GM18868 (cell line): ENCODE measurements around the gene PTPN12.
A peak's percentile ranks its signal among the peaks of the same experiment; 100 is the strongest.
"Not testable (repeated sequence)": the region's sequence is repeated elsewhere in the genome, so short reads cannot be mapped to it uniquely, and the experiment has no call there.

Experiments
- ATAC-seq: cut with Tn5 transposase; IDR thresholded peaks from one replicate; pipeline ENCODE4 v1.9.1; 2021; ENCODE audit warnings: mild to moderate bottlenecking, moderate library complexity; ENCODE audit not compliant: unreplicated experiment

Gene PTPN12

GRCh38 chr7:77537778-77538280, 734 bp downstream of the PTPN12 start:
- no peak for ATAC-seq

- no peak for ATAC-seq
Observed at GRCh38 chr7:77538281-77539212, 1.5 kb downstream of the PTPN12 start.

- ATAC-seq, result no peak
Observed at GRCh38 chr7:77540402-77540822, 3.3 kb downstream of the PTPN12 start.

- ATAC-seq, result not testable (repeated sequence)
Observed at GRCh38 chr7:77540993-77541392, 3.9 kb downstream of the PTPN12 start.

GRCh38 chr7:77542409-77542808, 5.3 kb downstream of the PTPN12 start:
- ATAC-seq, result no peak

- no peak for ATAC-seq
Observed at GRCh38 chr7:77542895-77543294, 5.8 kb downstream of the PTPN12 start.

- ATAC-seq, result no peak
Observed at GRCh38 chr7:77543910-77544309, 6.8 kb downstream of the PTPN12 start.

- no peak for ATAC-seq
Observed at GRCh38 chr7:77544518-77544917, 7.4 kb downstream of the PTPN12 start.

- ATAC-seq, result no peak
Observed at GRCh38 chr7:77548206-77548605, 11.1 kb downstream of the PTPN12 start.

GRCh38 chr7:77549106-77549870, 12.2 kb downstream of the PTPN12 start:
- ATAC-seq, result no peak

GRCh38 chr7:77550586-77550985, 13.5 kb downstream of the PTPN12 start:
- ATAC-seq, result no peak

- no peak for ATAC-seq
Observed at GRCh38 chr7:77553123-77553522, 16.0 kb downstream of the PTPN12 start.

- no peak for ATAC-seq
Observed at GRCh38 chr7:77558284-77558967, 21.3 kb downstream of the PTPN12 start.

GRCh38 chr7:77561352-77561751, 24.3 kb downstream of the PTPN12 start:
- ATAC-seq, result peak; percentile 79

GRCh38 chr7:77563275-77563674, 26.2 kb downstream of the PTPN12 start:
- no peak for ATAC-seq

- ATAC-seq, result no peak
Observed at GRCh38 chr7:77565917-77566316, 28.8 kb downstream of the PTPN12 start.

- ATAC-seq, result no peak
Observed at GRCh38 chr7:77566421-77566820, 29.3 kb downstream of the PTPN12 start.

- no peak for ATAC-seq
Observed at GRCh38 chr7:77569514-77570232, 32.6 kb downstream of the PTPN12 start.

GRCh38 chr7:77570330-77571011, 33.4 kb downstream of the PTPN12 start:
- peak; percentile 64 for ATAC-seq

- no peak for ATAC-seq
Observed at GRCh38 chr7:77571801-77572200, 34.7 kb downstream of the PTPN12 start.
